SK-N-SH treated with all-trans-retinoic acid at 6 μM for 48 hours (cell line): Measurements from ENCODE around the gene ARHGEF16.

Experiments used
- ATAC-seq: fragments of 200-7000 bp; cut with Tn5 transposase; 3 replicates; pipeline ENCODE4 v1.9.1; 2020; ENCODE audit warnings: mild to moderate bottlenecking, moderate library complexity
- ARNTL ChIP-seq: fragments of 450-650 bp; formaldehyde crosslinking; IDR thresholded peaks from 2 replicates; pipeline ENCODE4 v1.5.0; 2020; ENCODE audit warnings: low read depth, mild to moderate bottlenecking, moderate library complexity, borderline replicate concordance
- BACH2 ChIP-seq: fragments of 250-450 bp; sonication (Bioruptor Pico); IDR thresholded peaks from 2 replicates; pipeline ENCODE4 v1.9.0; 2021; ENCODE audit warnings: mild to moderate bottlenecking, borderline replicate concordance
- CSDC2 ChIP-seq: fragments of 250-450 bp; sonication (Bioruptor Pico); IDR thresholded peaks from 2 replicates; pipeline ENCODE4 v1.5.0; 2020; ENCODE audit warnings: mild to moderate bottlenecking, moderate library complexity
- ESRRG ChIP-seq: fragments of 250-450 bp; sonication (Bioruptor Pico); IDR thresholded peaks from 2 replicates; pipeline ENCODE4 v1.6.1; 2021; ENCODE audit warnings: mild to moderate bottlenecking
- GLIS3 ChIP-seq: fragments of 250-450 bp; sonication (Bioruptor Pico); IDR thresholded peaks from 2 replicates; pipeline ENCODE4 v1.5.0; 2020; ENCODE audit warnings: mild to moderate bottlenecking, moderate library complexity
- ISL1 ChIP-seq: fragments of 250-450 bp; sonication (Bioruptor Pico); IDR thresholded peaks from 2 replicates; pipeline ENCODE4 v2.1.2; 2022; ENCODE audit warnings: mild to moderate bottlenecking, moderate library complexity
- OSR1 ChIP-seq: fragments of 250-450 bp; sonication (Bioruptor Pico); IDR thresholded peaks from 2 replicates; pipeline ENCODE4 v1.8.0; 2022; ENCODE audit warnings: moderate library complexity, mild to moderate bottlenecking, inconsistent platforms
- PPARA ChIP-seq: fragments of 250-450 bp; sonication (Bioruptor Pico); IDR thresholded peaks from 2 replicates; pipeline ENCODE4 v1.5.0; 2020; ENCODE audit warnings: mild to moderate bottlenecking, borderline replicate concordance
- RARB ChIP-seq: fragments of 250-450 bp; sonication (Bioruptor Pico); IDR thresholded peaks from 2 replicates; pipeline ENCODE4 v1.8.0; 2021; ENCODE audit warnings: mild to moderate bottlenecking, moderate library complexity
- SNAI2 ChIP-seq: fragments of 250-450 bp; sonication (Bioruptor Pico); IDR thresholded peaks from 2 replicates; pipeline ENCODE4 v1.5.0; 2020; ENCODE audit warnings: mild to moderate bottlenecking, moderate library complexity
- TOX ChIP-seq: fragments of 250-450 bp; sonication (Bioruptor Pico); IDR thresholded peaks from 2 replicates; pipeline ENCODE4 v1.8.0; 2021; ENCODE audit warnings: mild to moderate bottlenecking, moderate library complexity, borderline replicate concordance
- ZC3H10 ChIP-seq: fragments of 250-450 bp; sonication (Bioruptor Pico); IDR thresholded peaks from 2 replicates; pipeline ENCODE4 v1.5.1; 2021; ENCODE audit warnings: mild to moderate bottlenecking, moderate library complexity
- ZFP3 ChIP-seq: fragments of 250-450 bp; sonication (Bioruptor Pico); IDR thresholded peaks from 2 replicates; pipeline ENCODE4 v1.5.0; 2020; ENCODE audit warnings: mild to moderate bottlenecking, moderate library complexity
- ZFP30 ChIP-seq: fragments of 450-650 bp; formaldehyde crosslinking; IDR thresholded peaks from 2 replicates; pipeline ENCODE4 v1.5.0; 2022; ENCODE audit warnings: mild to moderate bottlenecking, moderate library complexity
- ZNF565 ChIP-seq: fragments of 450-650 bp; formaldehyde crosslinking; conservative IDR thresholded peaks from 2 replicates; pipeline ENCODE4 v1.5.0; 2020; ENCODE audit warnings: low read depth, mild to moderate bottlenecking, moderate library complexity
- ZNF70 ChIP-seq: fragments of 450-650 bp; formaldehyde crosslinking; IDR thresholded peaks from 2 replicates; pipeline ENCODE4 v1.5.0; 2020; ENCODE audit warnings: mild to moderate bottlenecking, moderate library complexity
- ZNF8 ChIP-seq: fragments of 450-650 bp; formaldehyde crosslinking; IDR thresholded peaks from 2 replicates; pipeline ENCODE4 v1.5.0; 2020; ENCODE audit warnings: mild to moderate bottlenecking, moderate library complexity
- TF ChIP-seq, protein P1 (sequence below): fragments of 250-450 bp; sonication (Bioruptor Pico); IDR thresholded peaks from 2 replicates; pipeline ENCODE4 v1.8.0; 2020; ENCODE audit warnings: mild to moderate bottlenecking, moderate library complexity, borderline replicate concordance
- TF ChIP-seq, protein P2 (sequence below): fragments of 250-450 bp; sonication (Bioruptor Pico); IDR thresholded peaks from 2 replicates; pipeline ENCODE4 v1.5.0; 2020; ENCODE audit warnings: mild to moderate bottlenecking, moderate library complexity
- TF ChIP-seq, protein P3 (sequence below): fragments of 250-450 bp; sonication (Bioruptor Pico); IDR thresholded peaks from 2 replicates; pipeline ENCODE4 v1.8.0; 2021; ENCODE audit warnings: low read depth, mild to moderate bottlenecking, moderate library complexity, borderline replicate concordance
- TF ChIP-seq, protein P4 (sequence below): fragments of 250-450 bp; sonication (Bioruptor Pico); IDR thresholded peaks from 2 replicates; pipeline ENCODE4 v1.5.1; 2021; ENCODE audit warnings: mild to moderate bottlenecking, moderate library complexity
- TF ChIP-seq, protein P5 (sequence below): fragments of 250-450 bp; sonication (Bioruptor Pico); IDR thresholded peaks from 2 replicates; pipeline ENCODE4 v1.5.1; 2020; ENCODE audit warnings: low read depth, mild to moderate bottlenecking, moderate library complexity

ARHGEF16 gene

DNA sequence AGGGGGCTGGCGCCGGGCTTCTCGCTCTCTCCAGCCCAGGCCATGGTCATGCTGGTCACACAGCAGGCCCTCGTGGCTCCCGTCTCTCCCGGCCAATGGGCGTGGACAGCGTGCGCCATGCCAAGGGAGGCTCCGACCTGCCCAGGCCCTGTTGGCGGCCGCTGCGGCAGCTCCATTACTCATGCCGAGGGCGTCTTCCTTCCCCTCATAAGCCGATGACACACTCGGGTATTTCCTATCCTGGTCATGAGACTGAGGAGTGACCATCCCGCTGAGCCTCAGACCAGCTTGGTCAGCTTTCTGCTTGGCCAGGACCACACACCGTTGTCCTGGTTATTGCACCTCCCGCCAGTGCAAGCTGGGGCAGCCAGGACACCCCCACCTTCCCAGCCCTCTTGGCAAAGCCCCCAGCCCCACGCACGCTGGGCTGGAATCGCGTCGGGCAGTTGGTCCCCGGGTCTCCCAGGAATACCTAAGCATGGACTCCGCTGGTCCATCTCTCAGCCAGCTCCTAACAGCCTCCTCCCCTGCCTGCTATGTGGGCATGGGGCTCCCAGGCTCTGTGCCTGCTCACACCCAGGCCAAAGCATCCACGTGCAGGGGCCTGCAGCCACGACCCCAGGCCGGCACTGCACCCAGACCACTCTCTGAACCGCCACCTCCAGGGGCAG lies 49.8 kb downstream of the ARHGEF16 start:
- TF ChIP-seq SNAI2, result no peak
- no peak for TF ChIP-seq CSDC2 (CRISPR knock-in tag)
- no peak for TF ChIP-seq GLIS3 (CRISPR knock-in tag)
- TF ChIP-seq, protein P1, sequence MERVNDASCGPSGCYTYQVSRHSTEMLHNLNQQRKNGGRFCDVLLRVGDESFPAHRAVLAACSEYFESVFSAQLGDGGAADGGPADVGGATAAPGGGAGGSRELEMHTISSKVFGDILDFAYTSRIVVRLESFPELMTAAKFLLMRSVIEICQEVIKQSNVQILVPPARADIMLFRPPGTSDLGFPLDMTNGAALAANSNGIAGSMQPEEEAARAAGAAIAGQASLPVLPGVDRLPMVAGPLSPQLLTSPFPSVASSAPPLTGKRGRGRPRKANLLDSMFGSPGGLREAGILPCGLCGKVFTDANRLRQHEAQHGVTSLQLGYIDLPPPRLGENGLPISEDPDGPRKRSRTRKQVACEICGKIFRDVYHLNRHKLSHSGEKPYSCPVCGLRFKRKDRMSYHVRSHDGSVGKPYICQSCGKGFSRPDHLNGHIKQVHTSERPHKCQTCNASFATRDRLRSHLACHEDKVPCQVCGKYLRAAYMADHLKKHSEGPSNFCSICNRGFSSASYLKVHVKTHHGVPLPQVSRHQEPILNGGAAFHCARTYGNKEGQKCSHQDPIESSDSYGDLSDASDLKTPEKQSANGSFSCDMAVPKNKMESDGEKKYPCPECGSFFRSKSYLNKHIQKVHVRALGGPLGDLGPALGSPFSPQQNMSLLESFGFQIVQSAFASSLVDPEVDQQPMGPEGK, result no peak
- no peak for TF ChIP-seq ZFP30
- TF ChIP-seq BACH2 (CRISPR knock-in tag), result no peak
- no peak for TF ChIP-seq ZNF8 (CRISPR knock-in tag)
- TF ChIP-seq RARB (CRISPR knock-in tag), result no peak
- TF ChIP-seq ZNF70 (CRISPR knock-in tag), result no peak
- TF ChIP-seq, all 23 proteins: peak for 0

DNA sequence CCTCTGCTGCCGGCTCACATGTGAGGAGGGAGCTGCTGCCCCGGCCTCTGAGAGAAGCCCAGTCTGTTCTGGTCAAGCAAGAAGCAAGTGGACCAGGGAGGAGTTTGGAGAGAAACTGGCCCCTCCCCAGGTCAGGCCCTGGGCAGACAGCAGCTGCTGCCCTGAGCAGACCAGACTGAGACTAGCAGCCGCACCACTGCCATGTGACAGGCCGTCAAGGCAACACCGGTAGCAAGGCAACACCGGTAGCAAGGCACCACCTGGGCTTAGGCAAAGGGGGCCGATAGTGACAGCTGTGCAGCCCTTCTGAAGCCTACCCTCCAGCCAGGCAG lies 50.3 kb downstream of the ARHGEF16 start:
- TF ChIP-seq ARNTL (CRISPR knock-in tag) (no peak), ZC3H10 (no peak), ISL1 (CRISPR knock-in tag) (no peak), RARB (CRISPR knock-in tag) (no peak), CSDC2 (CRISPR knock-in tag) (no peak), ZNF70 (CRISPR knock-in tag) (no peak)
- TF ChIP-seq, protein P2, sequence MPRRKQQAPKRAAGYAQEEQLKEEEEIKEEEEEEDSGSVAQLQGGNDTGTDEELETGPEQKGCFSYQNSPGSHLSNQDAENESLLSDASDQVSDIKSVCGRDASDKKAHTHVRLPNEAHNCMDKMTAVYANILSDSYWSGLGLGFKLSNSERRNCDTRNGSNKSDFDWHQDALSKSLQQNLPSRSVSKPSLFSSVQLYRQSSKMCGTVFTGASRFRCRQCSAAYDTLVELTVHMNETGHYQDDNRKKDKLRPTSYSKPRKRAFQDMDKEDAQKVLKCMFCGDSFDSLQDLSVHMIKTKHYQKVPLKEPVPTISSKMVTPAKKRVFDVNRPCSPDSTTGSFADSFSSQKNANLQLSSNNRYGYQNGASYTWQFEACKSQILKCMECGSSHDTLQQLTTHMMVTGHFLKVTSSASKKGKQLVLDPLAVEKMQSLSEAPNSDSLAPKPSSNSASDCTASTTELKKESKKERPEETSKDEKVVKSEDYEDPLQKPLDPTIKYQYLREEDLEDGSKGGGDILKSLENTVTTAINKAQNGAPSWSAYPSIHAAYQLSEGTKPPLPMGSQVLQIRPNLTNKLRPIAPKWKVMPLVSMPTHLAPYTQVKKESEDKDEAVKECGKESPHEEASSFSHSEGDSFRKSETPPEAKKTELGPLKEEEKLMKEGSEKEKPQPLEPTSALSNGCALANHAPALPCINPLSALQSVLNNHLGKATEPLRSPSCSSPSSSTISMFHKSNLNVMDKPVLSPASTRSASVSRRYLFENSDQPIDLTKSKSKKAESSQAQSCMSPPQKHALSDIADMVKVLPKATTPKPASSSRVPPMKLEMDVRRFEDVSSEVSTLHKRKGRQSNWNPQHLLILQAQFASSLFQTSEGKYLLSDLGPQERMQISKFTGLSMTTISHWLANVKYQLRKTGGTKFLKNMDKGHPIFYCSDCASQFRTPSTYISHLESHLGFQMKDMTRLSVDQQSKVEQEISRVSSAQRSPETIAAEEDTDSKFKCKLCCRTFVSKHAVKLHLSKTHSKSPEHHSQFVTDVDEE (CRISPR knock-in tag), result no peak
- TF ChIP-seq, protein P3, sequence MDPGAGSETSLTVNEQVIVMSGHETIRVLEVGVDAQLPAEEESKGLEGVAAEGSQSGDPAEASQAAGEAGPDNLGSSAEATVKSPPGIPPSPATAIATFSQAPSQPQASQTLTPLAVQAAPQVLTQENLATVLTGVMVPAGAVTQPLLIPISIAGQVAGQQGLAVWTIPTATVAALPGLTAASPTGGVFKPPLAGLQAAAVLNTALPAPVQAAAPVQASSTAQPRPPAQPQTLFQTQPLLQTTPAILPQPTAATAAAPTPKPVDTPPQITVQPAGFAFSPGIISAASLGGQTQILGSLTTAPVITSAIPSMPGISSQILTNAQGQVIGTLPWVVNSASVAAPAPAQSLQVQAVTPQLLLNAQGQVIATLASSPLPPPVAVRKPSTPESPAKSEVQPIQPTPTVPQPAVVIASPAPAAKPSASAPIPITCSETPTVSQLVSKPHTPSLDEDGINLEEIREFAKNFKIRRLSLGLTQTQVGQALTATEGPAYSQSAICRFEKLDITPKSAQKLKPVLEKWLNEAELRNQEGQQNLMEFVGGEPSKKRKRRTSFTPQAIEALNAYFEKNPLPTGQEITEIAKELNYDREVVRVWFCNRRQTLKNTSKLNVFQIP (CRISPR knock-in tag), result no peak
- no peak for ATAC-seq

More for the DNA sequence above, 49.8 kb downstream of the ARHGEF16 start:
- ATAC-seq, result peak; percentile 86

DNA sequence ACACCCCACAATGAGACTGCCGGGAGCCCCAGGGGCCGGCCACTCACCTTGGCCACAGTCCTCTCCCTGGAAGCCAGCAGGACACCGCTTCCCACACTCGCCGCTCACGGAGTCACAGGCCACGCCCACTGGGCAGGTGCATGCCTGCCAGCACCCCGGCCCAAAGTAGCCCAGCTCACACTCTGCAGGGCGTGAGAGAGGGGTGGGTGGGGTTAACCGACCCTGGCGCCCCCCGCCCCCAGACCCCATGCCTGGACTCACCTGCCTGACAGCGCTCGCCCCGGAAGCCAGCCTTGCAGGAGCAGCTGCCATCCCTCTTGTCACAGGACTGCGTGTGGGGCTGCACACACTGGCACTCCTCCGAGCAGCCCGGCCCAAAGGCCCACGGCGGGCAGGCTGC lies 50.7 kb downstream of the ARHGEF16 start:
- TF ChIP-seq SNAI2 (no peak), GLIS3 (CRISPR knock-in tag) (no peak), ZNF565 (CRISPR knock-in tag) (no peak), ESRRG (no peak), RARB (CRISPR knock-in tag) (no peak), ISL1 (CRISPR knock-in tag) (no peak), PPARA (CRISPR knock-in tag) (no peak), TOX (CRISPR knock-in tag) (no peak), ZFP3 (no peak), OSR1 (no peak)
- TF ChIP-seq, protein P3 (CRISPR knock-in tag), result no peak
- TF ChIP-seq, protein P1, result no peak
- TF ChIP-seq, protein P4, sequence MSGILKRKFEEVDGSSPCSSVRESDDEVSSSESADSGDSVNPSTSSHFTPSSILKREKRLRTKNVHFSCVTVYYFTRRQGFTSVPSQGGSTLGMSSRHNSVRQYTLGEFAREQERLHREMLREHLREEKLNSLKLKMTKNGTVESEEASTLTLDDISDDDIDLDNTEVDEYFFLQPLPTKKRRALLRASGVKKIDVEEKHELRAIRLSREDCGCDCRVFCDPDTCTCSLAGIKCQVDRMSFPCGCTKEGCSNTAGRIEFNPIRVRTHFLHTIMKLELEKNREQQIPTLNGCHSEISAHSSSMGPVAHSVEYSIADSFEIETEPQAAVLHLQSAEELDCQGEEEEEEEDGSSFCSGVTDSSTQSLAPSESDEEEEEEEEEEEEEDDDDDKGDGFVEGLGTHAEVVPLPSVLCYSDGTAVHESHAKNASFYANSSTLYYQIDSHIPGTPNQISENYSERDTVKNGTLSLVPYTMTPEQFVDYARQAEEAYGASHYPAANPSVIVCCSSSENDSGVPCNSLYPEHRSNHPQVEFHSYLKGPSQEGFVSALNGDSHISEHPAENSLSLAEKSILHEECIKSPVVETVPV (CRISPR knock-in tag), result no peak
- TF ChIP-seq, protein P2 (CRISPR knock-in tag), result no peak
- TF ChIP-seq, protein P5, sequence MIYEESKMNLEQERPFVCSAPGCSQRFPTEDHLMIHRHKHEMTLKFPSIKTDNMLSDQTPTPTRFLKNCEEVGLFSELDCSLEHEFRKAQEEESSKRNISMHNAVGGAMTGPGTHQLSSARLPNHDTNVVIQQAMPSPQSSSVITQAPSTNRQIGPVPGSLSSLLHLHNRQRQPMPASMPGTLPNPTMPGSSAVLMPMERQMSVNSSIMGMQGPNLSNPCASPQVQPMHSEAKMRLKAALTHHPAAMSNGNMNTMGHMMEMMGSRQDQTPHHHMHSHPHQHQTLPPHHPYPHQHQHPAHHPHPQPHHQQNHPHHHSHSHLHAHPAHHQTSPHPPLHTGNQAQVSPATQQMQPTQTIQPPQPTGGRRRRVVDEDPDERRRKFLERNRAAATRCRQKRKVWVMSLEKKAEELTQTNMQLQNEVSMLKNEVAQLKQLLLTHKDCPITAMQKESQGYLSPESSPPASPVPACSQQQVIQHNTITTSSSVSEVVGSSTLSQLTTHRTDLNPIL, result no peak
- no peak for ATAC-seq
